ENCODE measurements around the gene TTC29.

Gene TTC29

GRCh38 chr4:146975527-146975926 is 29.9 kb upstream of the TTC29 start:
- Histone ChIP-seq H3K4me1 (ENCODE audit: control insufficient read depth, insufficient read depth, low read depth, low read length) (no peaks in the 10 kb centered on the region), H2BK12ac (ENCODE audit: low read length in 2 of 2) (no peak overlapping the region), H2BK120ac (ENCODE audit: low read depth, low read length) (no peak overlapping the region), H3K4me2 (ENCODE audit: low read length, poor library complexity, severe bottlenecking) (no peak overlapping the region), H3K27ac (ENCODE audit: low read length, poor library complexity, severe bottlenecking) (no peak overlapping the region), H3K9me3 (ENCODE audit: control insufficient read depth, low read length) (no peaks in the 10 kb centered on the region), H3K79me1 (replicated peaks; ENCODE audit: low read length, poor library complexity, severe bottlenecking) (no peaks in the 10 kb centered on the region), H2AK5ac (ENCODE audit: low read length, severe bottlenecking) (no peak overlapping the region), H3K27me3 (ENCODE audit: control insufficient read depth in 1 of 2, insufficient read depth in 1 of 2, low read length in 2 of 2) (no peaks in the 10 kb centered on the region), H3K18ac (ENCODE audit: low read depth in 1 of 2, low read length in 2 of 2) (no peak overlapping the region), H3K14ac (ENCODE audit: low read length in 2 of 2) (no peak overlapping the region), H3K9ac (ENCODE audit: low read length) (no peak overlapping the region), H2BK5ac (ENCODE audit: low read depth, low read length, poor library complexity, severe bottlenecking) (no peak overlapping the region), H2AFZ (ENCODE audit: low read depth, low read length) (no peak overlapping the region), H2BK15ac (ENCODE audit: low read depth, poor library complexity, severe bottlenecking) (no peak overlapping the region), H4K91ac (ENCODE audit: low read length) (no peak overlapping the region), H3K4ac (ENCODE audit: low read depth in 1 of 2, low read length in 2 of 2) (no peak overlapping the region), H3K23ac (ENCODE audit: low read length in 2 of 2) (no peak overlapping the region), H3K36me3 (ENCODE audit: control insufficient read depth in 1 of 2, insufficient read depth in 2 of 2, low read depth in 1 of 2, low read length in 2 of 2) (no peaks in the 10 kb centered on the region), H4K8ac (ENCODE audit: low read length) (no peak overlapping the region), H3K4me3 (ENCODE audit: insufficient read depth in 1 of 2, low read depth in 1 of 2, low read length in 2 of 2) (no peak overlapping the region)
- peak; percentile 4 for DNase-seq
- 11% methylated on average over 1 of the region's 1 CpG for WGBS

- no peak overlapping the region for H4K91ac ChIP-seq (ENCODE audit: low read length)
- H2BK15ac ChIP-seq (ENCODE audit: low read depth, poor library complexity, severe bottlenecking): no peak overlapping the region
- H2BK12ac ChIP-seq (ENCODE audit: low read length in 2 of 2): no peak overlapping the region
- H2BK5ac ChIP-seq (ENCODE audit: low read depth, low read length, poor library complexity, severe bottlenecking): no peak overlapping the region
- no peak overlapping the region for H2AK5ac ChIP-seq (ENCODE audit: low read length, severe bottlenecking)
- peaks cover 0 to 1% of the 10 kb centered on the region in 2 experiments for H3K27me3 ChIP-seq (ENCODE audit: control insufficient read depth in 1 of 2, insufficient read depth in 1 of 2, low read length in 2 of 2)
- H3K4me1 ChIP-seq (ENCODE audit: control insufficient read depth, insufficient read depth, low read depth, low read length): no peaks in the 10 kb centered on the region
- H3K4ac ChIP-seq (ENCODE audit: low read depth in 1 of 2, low read length in 2 of 2): no peak overlapping the region
- no peak overlapping the region for H4K8ac ChIP-seq (ENCODE audit: low read length)
- no peak overlapping the region for H2BK120ac ChIP-seq (ENCODE audit: low read depth, low read length)
- no peak overlapping the region for H3K9ac ChIP-seq (ENCODE audit: low read length)
- H3K4me2 ChIP-seq (ENCODE audit: low read length, poor library complexity, severe bottlenecking): no peak overlapping the region
- H3K79me1 ChIP-seq (replicated peaks; ENCODE audit: low read length, poor library complexity, severe bottlenecking): no peaks in the 10 kb centered on the region
- no peak overlapping the region for H3K23ac ChIP-seq (ENCODE audit: low read length in 2 of 2)
- H3K36me3 ChIP-seq (ENCODE audit: control insufficient read depth in 1 of 2, insufficient read depth in 2 of 2, low read depth in 1 of 2, low read length in 2 of 2): no peaks in the 10 kb centered on the region
- no peak overlapping the region for H3K18ac ChIP-seq (ENCODE audit: low read depth in 1 of 2, low read length in 2 of 2)
- no peak overlapping the region for H3K14ac ChIP-seq (ENCODE audit: low read length in 2 of 2)
- no peak overlapping the region for H3K27ac ChIP-seq (ENCODE audit: low read length, poor library complexity, severe bottlenecking)
- 88% methylated on average over 1 of the region's 3 CpGs for WGBS
- no peak overlapping the region for H3K4me3 ChIP-seq (ENCODE audit: insufficient read depth in 1 of 2, low read depth in 1 of 2, low read length in 2 of 2)
- no peaks in the 10 kb centered on the region for H3K9me3 ChIP-seq (ENCODE audit: control insufficient read depth, low read length)
- DNase-seq: no peak
- no peak overlapping the region for H2AFZ ChIP-seq (ENCODE audit: low read depth, low read length)
Observed at GRCh38 chr4:146975036-146975435, 29.4 kb upstream of the TTC29 start.

GRCh38 chr4:146972036-146972435 is 26.4 kb upstream of the TTC29 start:
- no peak overlapping the region for H3K18ac ChIP-seq (ENCODE audit: low read depth in 1 of 2, low read length in 2 of 2)
- H3K79me1 ChIP-seq (replicated peaks; ENCODE audit: low read length, poor library complexity, severe bottlenecking): no peaks in the 10 kb centered on the region
- H3K27me3 ChIP-seq (ENCODE audit: control insufficient read depth in 1 of 2, insufficient read depth in 1 of 2, low read length in 2 of 2): peaks cover 0 to 5% of the 10 kb centered on the region in 2 experiments
- H3K9ac ChIP-seq (ENCODE audit: low read length): no peak overlapping the region
- H3K36me3 ChIP-seq (ENCODE audit: control insufficient read depth in 1 of 2, insufficient read depth in 2 of 2, low read depth in 1 of 2, low read length in 2 of 2): no peaks in the 10 kb centered on the region
- H2BK5ac ChIP-seq (ENCODE audit: low read depth, low read length, poor library complexity, severe bottlenecking): no peak overlapping the region
- H2BK15ac ChIP-seq (ENCODE audit: low read depth, poor library complexity, severe bottlenecking): no peak overlapping the region
- no peak overlapping the region for H2AFZ ChIP-seq (ENCODE audit: low read depth, low read length)
- WGBS: 86% methylated on average over 4 of the region's 5 CpGs
- no peak overlapping the region for H3K4ac ChIP-seq (ENCODE audit: low read depth in 1 of 2, low read length in 2 of 2)
- no peak for DNase-seq
- H2AK5ac ChIP-seq (ENCODE audit: low read length, severe bottlenecking): no peak overlapping the region
- no peak overlapping the region for H3K27ac ChIP-seq (ENCODE audit: low read length, poor library complexity, severe bottlenecking)
- H3K23ac ChIP-seq (ENCODE audit: low read length in 2 of 2): no peak overlapping the region
- H3K4me2 ChIP-seq (ENCODE audit: low read length, poor library complexity, severe bottlenecking): no peak overlapping the region
- no peak overlapping the region for H2BK12ac ChIP-seq (ENCODE audit: low read length in 2 of 2)
- no peaks in the 10 kb centered on the region for H3K4me1 ChIP-seq (ENCODE audit: control insufficient read depth, insufficient read depth, low read depth, low read length)
- no peaks in the 10 kb centered on the region for H3K9me3 ChIP-seq (ENCODE audit: control insufficient read depth, low read length)
- H2BK120ac ChIP-seq (ENCODE audit: low read depth, low read length): no peak overlapping the region
- H4K91ac ChIP-seq (ENCODE audit: low read length): no peak overlapping the region
- H4K8ac ChIP-seq (ENCODE audit: low read length): no peak overlapping the region
- no peak overlapping the region for H3K14ac ChIP-seq (ENCODE audit: low read length in 2 of 2)
- H3K4me3 ChIP-seq (ENCODE audit: insufficient read depth in 1 of 2, low read depth in 1 of 2, low read length in 2 of 2): no peak overlapping the region

GRCh38 chr4:146969126-146969525 is 23.5 kb upstream of the TTC29 start:
- Histone ChIP-seq H3K27ac (ENCODE audit: low read length, poor library complexity, severe bottlenecking) (no peak overlapping the region), H3K18ac (ENCODE audit: low read depth in 1 of 2, low read length in 2 of 2) (no peak overlapping the region), H2BK15ac (ENCODE audit: low read depth, poor library complexity, severe bottlenecking) (no peak overlapping the region), H2BK5ac (ENCODE audit: low read depth, low read length, poor library complexity, severe bottlenecking) (no peak overlapping the region), H4K8ac (ENCODE audit: low read length) (no peak overlapping the region), H3K79me1 (replicated peaks; ENCODE audit: low read length, poor library complexity, severe bottlenecking) (no peaks in the 10 kb centered on the region), H2BK120ac (ENCODE audit: low read depth, low read length) (no peak overlapping the region), H3K4me3 (ENCODE audit: insufficient read depth in 1 of 2, low read depth in 1 of 2, low read length in 2 of 2) (no peak overlapping the region), H3K9ac (ENCODE audit: low read length) (no peak overlapping the region), H4K91ac (ENCODE audit: low read length) (no peak overlapping the region), H2BK12ac (ENCODE audit: low read length in 2 of 2) (no peak overlapping the region), H2AK5ac (ENCODE audit: low read length, severe bottlenecking) (no peak overlapping the region), H3K14ac (ENCODE audit: low read length in 2 of 2) (no peak overlapping the region), H3K23ac (ENCODE audit: low read length in 2 of 2) (no peak overlapping the region), H2AFZ (ENCODE audit: low read depth, low read length) (no peak overlapping the region), H3K4ac (ENCODE audit: low read depth in 1 of 2, low read length in 2 of 2) (no peak overlapping the region), H3K36me3 (ENCODE audit: control insufficient read depth in 1 of 2, insufficient read depth in 2 of 2, low read depth in 1 of 2, low read length in 2 of 2) (no peaks in the 10 kb centered on the region), H3K9me3 (ENCODE audit: control insufficient read depth, low read length) (no peaks in the 10 kb centered on the region), H3K27me3 (ENCODE audit: control insufficient read depth in 1 of 2, insufficient read depth in 1 of 2, low read length in 2 of 2) (peaks cover 0 to 5% of the 10 kb centered on the region in 2 experiments), H3K4me1 (ENCODE audit: control insufficient read depth, insufficient read depth, low read depth, low read length) (no peaks in the 10 kb centered on the region), H3K4me2 (ENCODE audit: low read length, poor library complexity, severe bottlenecking) (no peak overlapping the region)
- WGBS: 89% methylated on average over 1 of the region's 1 CpG
- DNase-seq: no peak

All from mesenchymal stem cell (in vitro differentiated cells and primary cell).